Brain microvascular endothelial cell (primary cell): ENCODE measurements around the gene GPER1.
A peak's percentile ranks its signal among the peaks of the same experiment; 100 is the strongest.

ENCODE experiments used
- DNase-seq: peaks from one replicate; pipeline ENCODE4 v3.0.0-alpha.2; 2020
- H3K27ac ChIP-seq: fragments of 250-450 bp; sonication (Bioruptor Pico); 2 replicates; pipeline ENCODE4 v1.5.1; 2020; ENCODE audit warnings: mild to moderate bottlenecking, moderate library complexity
- H3K27me3 ChIP-seq: fragments of 250-450 bp; sonication (Bioruptor Pico); replicated peaks from 2 replicates; pipeline ENCODE4 v1.5.1; 2020; ENCODE audit warnings: mild to moderate bottlenecking
- H3K36me3 ChIP-seq: fragments of 250-450 bp; sonication (Bioruptor Pico); replicated peaks from 2 replicates; pipeline ENCODE4 v1.5.1; 2020; ENCODE audit warnings: mild to moderate bottlenecking
- H3K4me3 ChIP-seq: 2 replicates; pipeline ENCODE4 v1.5.1; 2011; ENCODE audit warnings: low read depth, mild to moderate bottlenecking, control low read depth, low read length, moderate library complexity
- CTCF ChIP-seq: IDR thresholded peaks from 2 replicates; pipeline ENCODE4 v1.5.1; 2011; ENCODE audit warnings: low read depth, mild to moderate bottlenecking, moderate library complexity, low read length, control low read depth, inconsistent platforms; ENCODE audit errors: missing control alignments
- in situ Hi-C: cut with HindIII; loops from 2 replicates; pipeline ENCODE4 v1.10.0; 2017; ENCODE audit warnings: low sequenced_read_pairs, low pct_ligation_motif_present

Gene GPER1

GRCh38 chr7:1043552-1044188 lies 44.2 kb upstream of the GPER1 start:
- Histone ChIP-seq H3K36me3 (no peaks in the 10 kb centered on the region), H3K4me3 (peak overlapping the region; percentile 47), H3K27ac (peak overlapping the region; percentile 34), H3K27me3 (no peaks in the 10 kb centered on the region)
- no peak for TF ChIP-seq CTCF
- in situ Hi-C loops: no loop called here
- no peak for DNase-seq

GRCh38 chr7:1044189-1045068 lies 43.5 kb upstream of the GPER1 start, which contains the start of gene GPR146:
TSS of gene GPR146 (plus strand) at chr7:1044546. CDS start at chr7:1057516, 12,970 bp downstream.
- peak within 1 kb of the TSS; percentile 59 for H3K4me3 ChIP-seq
- H3K27me3 ChIP-seq: no peaks in the 10 kb centered on the region
- TF ChIP-seq CTCF: peak; percentile 76
- H3K27ac ChIP-seq: peak within 1 kb of the TSS; percentile 34
- peak; percentile 95 for DNase-seq
- no peaks in the 10 kb centered on the region for H3K36me3 ChIP-seq
- in situ Hi-C loops: no loop called here

- DNase-seq: no peak
- Histone ChIP-seq H3K27ac (no peak overlapping the region), H3K27me3 (no peaks in the 10 kb centered on the region), H3K4me3 (peak overlapping the region; percentile 59), H3K36me3 (no peaks in the 10 kb centered on the region)
- in situ Hi-C loops: no loop called here
- TF ChIP-seq CTCF: no peak
These were observed 42.5 kb upstream of the GPER1 start for GRCh38 chr7:1045069-1046063.

GRCh38 chr7:1046722-1047679 lies 40.9 kb upstream of the GPER1 start:
- no peak for DNase-seq
- no peak overlapping the region for H3K27ac ChIP-seq
- no peak for TF ChIP-seq CTCF

More at GRCh38 chr7:1046722-1047679, 40.9 kb upstream of the GPER1 start:
- in situ Hi-C loops: no loop called here
- no peaks in the 10 kb centered on the region for H3K27me3 ChIP-seq
- H3K36me3 ChIP-seq: no peaks in the 10 kb centered on the region
- no peak overlapping the region for H3K4me3 ChIP-seq
